HepG2 (cell line): ENCODE results near the gene RPS19. TPM values are rescaled to one million over a fixed set of nuclear protein-coding genes. Genes with fewer than 3 reads are reported as not detected.
A peak's percentile ranks its signal among the peaks of the same experiment; 100 is the strongest.
"Not testable (repeated sequence)": the region's sequence is repeated elsewhere in the genome, so short reads cannot be mapped to it uniquely, and the experiment has no call there.

ENCODE experiments used
- ATAC-seq: fragments of 200-7000 bp; cut with Tn5 transposase; 3 replicates; pipeline ENCODE4 v1.9.1; 2020; ENCODE audit warnings: mild to moderate bottlenecking, moderate library complexity
- BruUV-seq: library from RNA; stranded (reverse); fragments of 400-500 nt; replicated peaks from 2 replicates; lab custom pipeline; 2021; lab: Mats Ljungman, UMichigan
- CTCF ChIA-PET: fragments of 300-600 bp; formaldehyde crosslinking; extraction: SDS; loops from one replicate; lab custom pipeline; 2021; ENCODE audit warnings: low total read pairs, inconsistent platforms, low intra/inter-chr PET ratio; lab: Yijun Ruan, JAX
- POLR2A ChIA-PET: fragments of 350-600 bp; sonication (Branson Sonifier 250); formaldehyde crosslinking; loops from one replicate; lab custom pipeline; 2020; ENCODE audit warnings: antibody characterized with exemption, inconsistent platforms; lab: Yijun Ruan, JAX
- DNase-seq: peaks from one replicate; pipeline ENCODE4 v3.0.0-alpha.2; 2015; ENCODE audit warnings: low spot score
- FAIRE-seq: peaks from 3 replicates; lab custom pipeline; 2011; peaks lifted over from hg19 to GRCh38; lab: Jason Lieb, UNC
- H2AFZ ChIP-seq: one replicate; pipeline ENCODE4 v1.6.1; 2011; ENCODE audit warnings: low read length, inconsistent platforms
- H3K27ac ChIP-seq: fragments of 300-600 bp; 3 replicates; pipeline ENCODE4 v1.8.0; 2011; ENCODE audit warnings: mixed run types, mild to moderate bottlenecking, mixed read lengths, low read length, inconsistent platforms; ENCODE audit not compliant: insufficient read depth; ENCODE audit errors: extremely low read length
- H3K27me3 ChIP-seq, 2 experiments: fragments of 200-600 bp in 1 of 2; 2 replicates in 1 of 2; 3 replicates in 1 of 2; pipeline versions ENCODE4 v1.6.0 to v1.8.0; 2011; ENCODE audit warnings: low read length in 2 of 2, mild to moderate bottlenecking in 2 of 2, moderate library complexity in 2 of 2, inconsistent platforms in 1 of 2; ENCODE audit not compliant: insufficient read depth in 2 of 2, control insufficient read depth in 1 of 2
- H3K36me3 ChIP-seq, 2 experiments: fragments of 200-600 bp in 1 of 2; replicated peaks in 1 of 2; 2 replicates in 1 of 2; 3 replicates in 1 of 2; pipeline versions ENCODE4 v1.5.1 to v1.8.0; 2011; ENCODE audit warnings: low read length in 2 of 2, inconsistent platforms in 1 of 2; ENCODE audit not compliant: insufficient read depth in 2 of 2, control insufficient read depth in 1 of 2
- H3K4me1 ChIP-seq: 2 replicates; pipeline ENCODE4 v1.5.1; 2012; ENCODE audit warnings: low read length, inconsistent platforms; ENCODE audit not compliant: insufficient read depth
- H3K4me2 ChIP-seq: 2 replicates; pipeline ENCODE4 v1.6.0; 2011; ENCODE audit warnings: low read depth, low read length, inconsistent platforms
- H3K4me3 ChIP-seq, 3 experiments: fragments of 200-600 bp in 1 of 3; sonication (generic), shearing (Covaris generic) in 1 of 3; replicated peaks in 1 of 3; 2 replicates each; pipeline ENCODE4 v1.5.1; 2011 to 2016; ENCODE audit warnings: low read length in 3 of 3, inconsistent platforms in 2 of 3, low read depth in 2 of 3, mild to moderate bottlenecking in 2 of 3, control low read depth in 1 of 3, mixed read lengths in 1 of 3; ENCODE audit not compliant: insufficient read depth in 1 of 3
- H3K79me2 ChIP-seq: one replicate; pipeline ENCODE4 v1.6.1; 2011; ENCODE audit warnings: low read length, inconsistent platforms; ENCODE audit not compliant: insufficient read depth
- H3K9ac ChIP-seq: 2 replicates; pipeline ENCODE4 v1.6.0; 2011; ENCODE audit warnings: mild to moderate bottlenecking, low read depth, low read length, inconsistent platforms; ENCODE audit not compliant: insufficient read depth
- H3K9me3 ChIP-seq: 2 replicates; pipeline ENCODE4 v1.5.1; 2012; ENCODE audit warnings: mild to moderate bottlenecking, low read length
- H4K20me1 ChIP-seq: 2 replicates; pipeline ENCODE4 v1.6.0; 2011; ENCODE audit warnings: inconsistent platforms, mild to moderate bottlenecking, low read length, moderate library complexity; ENCODE audit not compliant: insufficient read depth
- IKZF5 ChIP-seq: IDR thresholded peaks from 2 replicates; pipeline ENCODE4 v1.6.1; 2018; ENCODE audit warnings: missing genetic modification reagents, mild to moderate bottlenecking, missing compliant biosample characterization
- MXI1 ChIP-seq: IDR thresholded peaks from 3 replicates; pipeline ENCODE4 v1.6.1; 2012; ENCODE audit warnings: low read depth, low read length, inconsistent platforms, borderline replicate concordance
- RARA ChIP-seq: IDR thresholded peaks from 2 replicates; pipeline ENCODE4 v1.6.1; 2016; ENCODE audit warnings: missing genetic modification reagents, missing compliant biosample characterization
- ZNF121 ChIP-seq: sonication (generic); formaldehyde crosslinking; IDR thresholded peaks from 2 replicates; pipeline ENCODE4 v1.5.0; 2020; ENCODE audit warnings: mild to moderate bottlenecking, missing genetic modification reagents
- ZNF235 ChIP-seq: sonication (generic); formaldehyde crosslinking; IDR thresholded peaks from 2 replicates; pipeline ENCODE4 v1.8.1; 2023; ENCODE audit warnings: mild to moderate bottlenecking, missing genetic modification reagents, borderline replicate concordance
- WGBS: methylation state at CpG from one replicate; pipeline ENCODE4 v1.1.6; 2017; ENCODE audit warnings: low lambda C conversion rate; 5-methylcytosine and 5-hydroxymethylcytosine counted together
- in situ Hi-C: cut with HindIII; loops from 2 replicates; pipeline ENCODE4 v1.10.0; 2017; ENCODE audit warnings: low pct_unique_long_range_greater_than_20kb; ENCODE audit not compliant: extremely low pct_ligation_motif_present
- intact Hi-C: fragments of 100-400 bp; cut with micrococcal nuclease; formaldehyde crosslinking; loops from one replicate; pipeline ENCODE4 v1.10.0; 2022; ENCODE audit not compliant: unreplicated experiment
- polyA plus RNA-seq, 8 experiments: library from polyadenylated mRNA; depleted of rRNA in 3 of 8; stranded (reverse) in 7 of 8; unstranded in 1 of 8; fragments of >200 nt; fragmentation: Illumina TruSeq in 4 of 8; extraction: Trizol in 4 of 8; gene quantifications; 2 replicates each; pipeline versions ENCODE4 v1.2.1 to v1.2.3, GENCODE V29; 2011 to 2016; ENCODE audit warnings: low read depth in 4 of 8, missing spikeins in 1 of 8, mixed read lengths in 1 of 8; ENCODE audit not compliant: insufficient read depth in 1 of 8
- total RNA-seq, 5 experiments: library from RNA; depleted of rRNA; stranded (reverse); fragments of >200 nt; fragmentation: Illumina TruSeq; extraction: Trizol; gene quantifications; 2 replicates each; pipeline ENCODE4 v1.2.3, GENCODE V29; 2016; ENCODE audit warnings: low read depth in 1 of 5

RPS19 gene
- total and polyA plus RNA-seq, 2 of the 13 experiments (the other 11 are each of a cell fraction or from before 2014, with no cell fraction given): 1,983 to 4,758 TPM

- intact Hi-C loops, H3K9me3 ChIP-seq, H3K27me3 ChIP-seq, H3K27ac ChIP-seq, H3K4me3 ChIP-seq, H3K79me2 ChIP-seq, H3K4me2 ChIP-seq, DNase-seq, ATAC-seq, H2AFZ ChIP-seq, BruUV-seq, CTCF ChIA-PET, in situ Hi-C loops, H3K9ac ChIP-seq, FAIRE-seq: not testable (repeated sequence)
- POLR2A ChIA-PET: interaction anchor here (0.8 to 1.5 kb wide), 2 partner anchors 14 to 16 kb away, joined by 3 to 5 read pairs; partner anchors contain the start of gene RPS19
- H3K4me1 ChIP-seq: peaks cover 25% of the 10 kb centered on the region
- 12% methylated on average over 3 of the region's 3 CpGs for WGBS
- peaks cover 0 to 11% of the 10 kb centered on the region in 2 experiments; a peak in 2 of 5 replicates for H3K36me3 ChIP-seq
- 0 out of 2 replicates have a peak, but pooled peaks have one; percentile 18 for TF ChIP-seq ZNF121 (CRISPR knock-in tag)
- H4K20me1 ChIP-seq: peaks cover 20% of the 10 kb centered on the region
Measured at GRCh38 chr19:41875973-41876372, 15.9 kb downstream of the RPS19 start.

- Histone ChIP-seq H3K4me2 (peak within 1 kb of the TSS; percentile 3; the same call in 1 of the 2 replicates), H3K9ac (no peak within 1 kb of the TSS), H3K4me3 (no peak within 1 kb of the TSS), H3K27ac (no peak within 1 kb of the TSS), H3K79me2 (no peaks in the 10 kb centered on the region), H3K36me3 (no peaks in the 10 kb centered on the region), H3K9me3 (no peaks in the 10 kb centered on the region), H3K27me3 (peaks cover 1 to 6% of the 10 kb centered on the region in 2 experiments; a peak in 3 of 5 replicates), H2AFZ (no peak within 1 kb of the TSS), H3K4me1 (peaks cover 30% of the 10 kb centered on the region), H4K20me1 (peaks cover 13% of the 10 kb centered on the region)
- TF ChIP-seq RARA (CRISPR knock-in tag): 0 out of 2 replicates have a peak, but pooled peaks have one; percentile 28
- no peak for TF ChIP-seq ZNF235 (CRISPR knock-in tag)
- TF ChIP-seq IKZF5: no peak
- TF ChIP-seq MXI1: no peak
- in situ Hi-C loops: no loop called here
- DNase-seq (no peak), FAIRE-seq (no peak), ATAC-seq (no peak)
- WGBS: 33% methylated on average over 6 of the region's 9 CpGs
- ChIA-PET CTCF (interaction anchor here (0.9 kb wide), 1 partner anchor 58 kb away, joined by 3 read pairs; no protein-coding TSS in a partner anchor), POLR2A (no interaction called here)
- no TSS peak for BruUV-seq
- intact Hi-C loops: no loop called here
Measured at GRCh38 chr19:41876847-41877832, 17.1 kb downstream of the RPS19 start, which contains the start of gene CD79A. TSS of gene CD79A (plus strand) at chr19:41877279. CDS start at chr19:41877305, 26 bp downstream.
